ENCODE data around the gene ZHX3. TPM values are rescaled to one million over a fixed set of nuclear protein-coding genes. Genes with fewer than 3 reads are reported as not detected.

Gene ZHX3
- total RNA-seq, 1 donor from 2014 or later, result 9.1 TPM

DNA sequence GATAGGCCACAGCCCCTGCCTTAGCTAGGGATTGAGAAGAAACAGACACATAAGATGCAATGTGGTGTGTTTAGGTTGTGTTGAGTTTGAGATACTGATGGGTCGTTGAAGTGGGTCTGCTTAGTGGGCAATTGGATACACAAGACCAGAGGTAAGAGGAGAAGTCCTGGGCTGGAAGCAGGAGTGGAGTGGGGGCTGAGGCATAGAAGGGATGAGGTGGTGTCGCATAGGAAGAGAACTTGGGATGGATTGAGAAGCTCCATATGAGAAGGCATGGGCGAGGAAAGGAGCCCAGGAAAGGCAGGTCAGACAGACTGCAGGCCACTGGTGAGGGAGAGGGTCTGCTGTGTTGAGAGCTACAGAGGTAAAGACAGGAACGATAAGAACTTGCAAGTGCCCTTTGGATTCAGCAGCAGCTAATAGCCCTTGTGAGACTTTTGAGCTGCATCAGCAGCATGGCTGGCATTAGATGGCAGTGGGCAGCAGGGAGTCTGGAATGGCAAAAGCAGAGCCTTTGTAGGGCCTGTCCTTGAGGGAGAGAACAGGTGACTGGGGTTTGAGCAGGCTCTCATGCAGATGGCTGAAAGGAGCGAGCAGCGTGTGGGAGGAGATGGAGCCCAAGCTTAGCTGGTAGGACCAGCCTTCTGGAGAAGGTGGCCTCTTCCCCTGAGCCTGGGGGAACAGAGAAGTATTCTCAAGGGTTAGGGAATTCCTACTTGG is 147.0 kb downstream of the ZHX3 start:
- H3K27ac Mint-ChIP-seq, result peak overlapping the region; percentile 42
- no peak for DNase-seq (ENCODE audit: low spot score, unreplicated experiment)
- H3K27me3 Mint-ChIP-seq, result no peaks in the 10 kb centered on the region
- peaks cover 35% of the 10 kb centered on the region for H3K36me3 Mint-ChIP-seq (ENCODE audit: insufficient read depth)
- no peaks in the 10 kb centered on the region for H3K4me1 Mint-ChIP-seq (ENCODE audit: low read depth)
- TF ChIP-seq, protein P1, sequence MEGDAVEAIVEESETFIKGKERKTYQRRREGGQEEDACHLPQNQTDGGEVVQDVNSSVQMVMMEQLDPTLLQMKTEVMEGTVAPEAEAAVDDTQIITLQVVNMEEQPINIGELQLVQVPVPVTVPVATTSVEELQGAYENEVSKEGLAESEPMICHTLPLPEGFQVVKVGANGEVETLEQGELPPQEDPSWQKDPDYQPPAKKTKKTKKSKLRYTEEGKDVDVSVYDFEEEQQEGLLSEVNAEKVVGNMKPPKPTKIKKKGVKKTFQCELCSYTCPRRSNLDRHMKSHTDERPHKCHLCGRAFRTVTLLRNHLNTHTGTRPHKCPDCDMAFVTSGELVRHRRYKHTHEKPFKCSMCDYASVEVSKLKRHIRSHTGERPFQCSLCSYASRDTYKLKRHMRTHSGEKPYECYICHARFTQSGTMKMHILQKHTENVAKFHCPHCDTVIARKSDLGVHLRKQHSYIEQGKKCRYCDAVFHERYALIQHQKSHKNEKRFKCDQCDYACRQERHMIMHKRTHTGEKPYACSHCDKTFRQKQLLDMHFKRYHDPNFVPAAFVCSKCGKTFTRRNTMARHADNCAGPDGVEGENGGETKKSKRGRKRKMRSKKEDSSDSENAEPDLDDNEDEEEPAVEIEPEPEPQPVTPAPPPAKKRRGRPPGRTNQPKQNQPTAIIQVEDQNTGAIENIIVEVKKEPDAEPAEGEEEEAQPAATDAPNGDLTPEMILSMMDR (IDR thresholded peaks at IDR 0.05; ENCODE audit: unreplicated experiment), result no peak
- H3K9me3 Mint-ChIP-seq (ENCODE audit: low read depth), result no peaks in the 10 kb centered on the region
- H3K4me3 Mint-ChIP-seq (ENCODE audit: low read depth), result no peak overlapping the region

DNA sequence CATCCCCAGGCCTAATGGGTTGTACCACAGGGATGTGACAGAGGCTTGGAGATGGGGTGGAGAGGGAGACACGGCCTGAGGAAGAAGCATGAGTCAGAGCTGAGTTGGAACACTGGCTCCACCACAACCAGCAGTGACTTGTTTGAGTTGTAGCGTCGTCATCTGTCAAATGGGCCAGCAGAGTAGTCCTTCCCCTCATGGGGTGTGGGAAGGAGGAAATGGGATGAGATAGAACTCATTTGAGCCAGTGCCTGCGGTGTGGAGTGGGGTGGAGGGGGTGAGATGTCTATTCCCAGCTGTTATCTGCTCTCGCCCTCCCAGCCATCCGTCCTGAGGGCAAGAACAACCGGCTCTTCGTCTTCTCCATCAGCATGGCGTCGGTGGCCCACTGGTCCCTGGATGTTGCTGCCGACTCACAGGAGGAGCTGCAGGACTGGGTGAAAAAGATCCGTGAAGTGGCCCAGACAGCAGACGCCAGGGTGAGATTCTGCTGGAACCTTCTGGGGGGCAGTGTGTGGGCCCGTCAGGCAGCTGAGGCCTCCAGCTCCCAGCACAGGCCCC is 147.7 kb downstream of the ZHX3 start:
- DNase-seq (ENCODE audit: low spot score, unreplicated experiment), result no peak

DNA sequence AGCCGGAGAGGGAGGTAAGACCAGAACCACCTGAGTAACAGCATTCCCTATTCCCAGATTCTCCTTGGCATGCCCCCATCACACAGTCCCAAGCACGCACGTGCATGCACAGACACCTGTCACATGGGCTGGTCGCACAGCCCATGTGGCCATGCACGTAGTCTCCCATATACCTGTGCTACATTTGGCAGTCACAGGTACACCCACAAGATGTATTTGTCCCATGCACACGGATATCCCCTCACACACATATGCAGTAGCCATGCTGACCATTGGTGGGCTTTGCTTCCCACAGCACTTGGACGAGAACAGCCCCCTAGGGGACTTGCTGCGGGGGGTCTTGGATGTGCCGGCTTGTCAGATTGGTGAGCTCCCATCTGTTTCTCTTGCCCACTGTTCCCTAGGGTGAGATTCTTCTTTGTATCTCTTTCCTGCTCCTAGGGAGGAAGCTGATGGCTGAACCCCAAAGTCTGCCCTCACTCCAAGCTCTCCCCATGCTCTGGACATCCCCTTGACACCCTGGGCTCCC is 148.3 kb downstream of the ZHX3 start:
- Mint-ChIP-seq H3K4me1 (ENCODE audit: low read depth) (no peaks in the 10 kb centered on the region), H3K36me3 (ENCODE audit: insufficient read depth) (peaks cover 30% of the 10 kb centered on the region), H3K4me3 (ENCODE audit: low read depth) (no peak overlapping the region), H3K27ac (no peak overlapping the region), H3K27me3 (no peaks in the 10 kb centered on the region), H3K9me3 (ENCODE audit: low read depth) (no peaks in the 10 kb centered on the region)
- TF ChIP-seq, protein P1 (IDR thresholded peaks at IDR 0.05; ENCODE audit: unreplicated experiment), result no peak
- no peak for DNase-seq (ENCODE audit: low spot score, unreplicated experiment)

More for the DNA sequence above, 147.7 kb downstream of the ZHX3 start:
- Mint-ChIP-seq H3K27me3 (no peaks in the 10 kb centered on the region), H3K4me3 (ENCODE audit: low read depth) (no peak overlapping the region), H3K4me1 (ENCODE audit: low read depth) (no peaks in the 10 kb centered on the region), H3K9me3 (ENCODE audit: low read depth) (no peaks in the 10 kb centered on the region), H3K27ac (no peak overlapping the region), H3K36me3 (ENCODE audit: insufficient read depth) (peaks cover 35% of the 10 kb centered on the region)
- TF ChIP-seq, protein P1 (IDR thresholded peaks at IDR 0.05; ENCODE audit: unreplicated experiment), result no peak

DNA sequence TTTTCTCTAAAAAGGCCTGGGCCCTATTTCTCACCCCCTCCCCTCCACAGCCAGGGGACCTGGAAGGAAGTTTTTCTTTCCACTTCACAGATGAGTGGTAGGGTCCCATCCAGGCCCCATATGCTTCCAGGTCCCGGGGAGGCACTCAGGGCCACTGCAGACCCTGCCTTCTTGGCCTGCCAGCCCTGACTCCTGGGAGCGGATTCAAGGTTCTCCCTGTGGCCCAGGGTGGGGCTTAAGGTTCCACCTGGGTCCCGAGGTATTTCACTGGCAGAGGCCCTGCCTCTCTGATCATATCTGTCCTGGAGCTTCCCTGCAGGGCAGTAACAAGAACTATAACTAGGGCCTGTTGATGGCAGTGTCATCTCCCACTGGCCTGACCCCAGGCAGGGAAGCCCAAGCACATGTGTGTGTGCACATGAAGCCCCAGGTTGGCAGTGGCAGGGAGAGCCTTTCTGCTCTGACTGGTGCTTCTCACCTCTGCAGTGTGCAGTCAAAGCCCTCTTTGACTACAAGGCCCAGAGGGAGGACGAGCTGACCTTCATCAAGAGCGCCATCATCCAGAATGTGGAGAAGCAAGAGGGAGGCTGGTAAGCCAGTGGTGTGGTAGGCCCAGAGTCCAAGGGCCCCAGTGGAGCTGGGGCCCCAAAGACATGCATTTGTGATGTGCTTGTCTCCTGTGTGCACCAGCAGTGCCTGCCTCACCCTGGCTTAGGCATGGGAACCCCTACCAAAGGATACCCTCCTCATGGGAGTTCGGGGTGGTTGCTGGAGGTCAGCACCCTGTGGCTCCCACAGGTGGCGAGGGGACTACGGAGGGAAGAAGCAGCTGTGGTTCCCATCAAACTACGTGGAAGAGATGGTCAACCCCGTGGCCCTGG is 149.0 kb downstream of the ZHX3 start:
- Mint-ChIP-seq H3K4me1 (ENCODE audit: low read depth) (no peaks in the 10 kb centered on the region), H3K27ac (no peak overlapping the region), H3K27me3 (no peaks in the 10 kb centered on the region), H3K9me3 (ENCODE audit: low read depth) (no peaks in the 10 kb centered on the region), H3K4me3 (ENCODE audit: low read depth) (no peak overlapping the region), H3K36me3 (ENCODE audit: insufficient read depth) (peaks cover 31% of the 10 kb centered on the region)
- DNase-seq (ENCODE audit: low spot score, unreplicated experiment), result no peak
- TF ChIP-seq, protein P1 (IDR thresholded peaks at IDR 0.05; ENCODE audit: unreplicated experiment), result no peak

Data from progenitor cell of endocrine pancreas (in vitro differentiated cells).